GM12864 (cell line): ENCODE data around the gene RPL27.

ENCODE experiments used
- DNase-seq: peaks from one replicate; pipeline ENCODE4 v3.0.0-alpha.2; 2011; ENCODE audit warnings: low read depth
- H3K4me3 ChIP-seq: 2 replicates; pipeline ENCODE4 v1.5.1; 2011; ENCODE audit warnings: mild to moderate bottlenecking, low read depth, low read length, control low read depth
- TF ChIP-seq, protein P1 (sequence below): IDR thresholded peaks from 2 replicates; pipeline ENCODE4 v1.5.1; 2011; ENCODE audit warnings: low read depth, mild to moderate bottlenecking, moderate library complexity, low read length, control low read depth, inconsistent platforms; ENCODE audit errors: missing control alignments

The RPL27 gene

DNA sequence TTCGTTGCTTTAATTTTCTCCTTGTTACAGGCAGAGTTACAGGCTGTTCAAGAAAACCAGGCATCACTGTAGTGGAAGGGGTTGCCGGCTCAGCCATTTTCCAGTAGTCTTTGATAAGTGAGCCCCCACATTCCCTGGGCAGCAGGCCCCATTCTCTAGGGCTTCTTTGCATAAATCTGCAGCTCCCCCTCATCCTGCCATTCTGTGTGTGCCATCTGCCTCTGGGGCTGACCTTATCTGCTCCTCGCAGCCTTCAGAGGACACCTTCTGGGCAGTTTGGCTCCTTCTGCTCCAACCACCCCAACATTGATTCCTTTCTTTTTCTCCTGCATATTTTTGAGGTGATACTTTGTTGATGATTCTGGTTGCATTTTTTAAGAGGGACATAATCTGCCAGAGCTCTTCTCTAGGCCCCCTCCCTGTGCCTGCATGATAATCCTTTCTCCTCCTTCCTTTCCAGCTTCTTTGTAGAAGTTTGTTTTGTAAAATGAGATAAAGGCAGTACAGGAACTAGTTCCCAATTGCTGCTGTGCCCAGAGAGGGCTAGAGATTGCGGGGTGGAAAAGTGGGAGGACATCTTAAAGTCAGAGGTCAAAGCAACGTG lies 43.9 kb downstream of the RPL27 start:
- H3K4me3 ChIP-seq: no peak overlapping the region
- no peak for DNase-seq
- TF ChIP-seq, protein P1, sequence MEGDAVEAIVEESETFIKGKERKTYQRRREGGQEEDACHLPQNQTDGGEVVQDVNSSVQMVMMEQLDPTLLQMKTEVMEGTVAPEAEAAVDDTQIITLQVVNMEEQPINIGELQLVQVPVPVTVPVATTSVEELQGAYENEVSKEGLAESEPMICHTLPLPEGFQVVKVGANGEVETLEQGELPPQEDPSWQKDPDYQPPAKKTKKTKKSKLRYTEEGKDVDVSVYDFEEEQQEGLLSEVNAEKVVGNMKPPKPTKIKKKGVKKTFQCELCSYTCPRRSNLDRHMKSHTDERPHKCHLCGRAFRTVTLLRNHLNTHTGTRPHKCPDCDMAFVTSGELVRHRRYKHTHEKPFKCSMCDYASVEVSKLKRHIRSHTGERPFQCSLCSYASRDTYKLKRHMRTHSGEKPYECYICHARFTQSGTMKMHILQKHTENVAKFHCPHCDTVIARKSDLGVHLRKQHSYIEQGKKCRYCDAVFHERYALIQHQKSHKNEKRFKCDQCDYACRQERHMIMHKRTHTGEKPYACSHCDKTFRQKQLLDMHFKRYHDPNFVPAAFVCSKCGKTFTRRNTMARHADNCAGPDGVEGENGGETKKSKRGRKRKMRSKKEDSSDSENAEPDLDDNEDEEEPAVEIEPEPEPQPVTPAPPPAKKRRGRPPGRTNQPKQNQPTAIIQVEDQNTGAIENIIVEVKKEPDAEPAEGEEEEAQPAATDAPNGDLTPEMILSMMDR: no peak

DNA sequence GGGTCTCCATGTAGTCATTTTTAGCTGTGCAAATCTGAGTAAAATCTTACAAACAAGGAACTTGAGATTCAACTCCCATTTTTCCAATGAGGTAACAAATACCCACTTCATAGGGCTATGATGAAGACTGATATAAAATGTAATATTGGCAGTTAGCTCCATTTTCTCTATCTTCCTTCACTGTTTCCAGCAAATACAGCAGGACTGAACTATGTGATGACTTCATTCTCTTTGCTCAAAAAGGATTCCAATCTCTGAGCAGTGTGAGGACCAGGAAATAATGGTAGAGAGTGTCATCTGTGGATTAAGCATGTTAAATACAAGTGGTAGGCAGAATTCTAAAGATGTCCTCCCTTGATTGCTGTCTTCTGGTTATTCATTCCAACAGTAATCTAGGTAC lies 45.1 kb downstream of the RPL27 start:
- H3K4me3 ChIP-seq: no peak overlapping the region
- TF ChIP-seq, protein P1: no peak
- DNase-seq: no peak

DNA sequence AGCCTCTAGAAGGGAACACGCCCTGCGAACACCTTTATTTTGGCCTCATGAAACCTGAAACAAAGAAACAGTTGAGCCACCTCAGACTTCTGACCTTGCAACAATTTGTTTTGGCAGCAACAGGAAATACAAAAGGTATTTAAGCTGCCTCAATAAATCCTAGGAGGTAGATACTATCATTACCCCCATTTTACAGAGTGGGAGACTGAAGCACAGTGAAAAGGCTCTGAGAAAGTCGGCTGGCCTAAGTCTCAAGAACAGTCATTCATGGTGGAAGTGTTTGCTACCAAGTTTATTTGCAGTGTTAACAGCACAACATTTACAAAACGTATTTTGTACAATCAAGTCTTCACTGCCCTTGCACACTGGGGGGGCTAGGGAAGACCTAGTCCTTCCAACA lies 45.8 kb downstream of the RPL27 start:
- DNase-seq: no peak
- TF ChIP-seq, protein P1: no peak
- no peak overlapping the region for H3K4me3 ChIP-seq

DNA sequence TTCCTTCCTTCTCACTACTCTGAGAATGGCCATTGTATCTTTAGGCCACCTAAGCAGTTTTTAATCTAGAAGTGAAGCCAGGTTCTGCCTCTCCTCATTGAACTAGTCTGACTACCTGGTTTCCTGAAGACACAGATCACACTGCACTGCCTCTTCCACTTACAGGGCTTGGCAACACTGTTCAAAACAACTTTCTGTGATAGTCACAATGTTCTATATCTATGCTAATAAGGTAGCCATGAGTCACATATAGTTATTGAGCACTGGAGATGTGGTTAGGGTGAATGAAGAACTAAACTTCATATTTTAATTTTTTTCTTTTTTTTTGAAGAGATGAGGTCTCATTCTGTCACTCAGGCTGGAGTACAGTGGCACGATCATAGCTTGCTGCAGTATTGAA lies 53.8 kb downstream of the RPL27 start:
- TF ChIP-seq, protein P1: no peak
- H3K4me3 ChIP-seq: no peak overlapping the region
- no peak for DNase-seq
